Suprapubic skin (tissue), 4 donors: ENCODE results near the gene DIP2C.

Experiments
- CTCF ChIP-seq, 2 donors: fragments of 200-600 bp in 1 of 2; fragments of 450-650 bp in 1 of 2; sonication (generic) in 1 of 2; IDR thresholded peaks; one replicate each; pipeline ENCODE4 v1.5.1; 2016 to 2019; ENCODE audit warnings: antibody characterized with exemption in 2 of 2, mild to moderate bottlenecking in 1 of 2, moderate library complexity in 1 of 2
- POLR2A ChIP-seq, 2 donors: fragments of 450-650 bp; IDR thresholded peaks; one replicate each; pipeline ENCODE4 v1.6.1; 2017; ENCODE audit warnings: antibody characterized with exemption in 2 of 2, mild to moderate bottlenecking in 2 of 2, moderate library complexity in 2 of 2
- POLR2AphosphoS5 ChIP-seq, 3 donors: sonication (generic); formaldehyde crosslinking; IDR thresholded peaks; one replicate each; pipeline ENCODE4 v1.6.1; 2017; ENCODE audit warnings: antibody characterized with exemption in 3 of 3

DNA sequence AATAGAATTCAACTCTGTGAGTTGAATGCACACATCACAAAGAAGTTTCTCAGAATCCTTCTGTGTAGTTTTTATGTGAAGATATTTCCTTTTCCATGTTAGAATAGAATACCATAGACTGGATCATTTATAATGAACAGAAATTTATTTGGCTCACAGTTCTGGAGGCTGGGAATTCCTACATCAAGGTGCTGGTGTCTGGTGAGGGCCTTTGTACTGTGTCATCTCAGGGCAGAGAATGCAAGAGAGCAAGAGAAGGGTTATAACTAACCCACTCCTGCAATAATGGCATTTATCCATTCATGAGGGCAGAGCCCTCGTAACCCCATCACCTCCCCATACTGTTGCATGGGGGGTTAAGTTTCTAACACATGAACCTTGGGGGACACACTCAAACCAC lies 18.4 kb upstream of the DIP2C start:
- TF ChIP-seq POLR2AphosphoS5 (IDR thresholded peaks at IDR 0.05) (no peak), CTCF (IDR thresholded peaks at IDR 0.05) (no peak), POLR2A (IDR thresholded peaks at IDR 0.05) (no peak)
